CD14-positive monocyte (primary cell): Measurements from ENCODE around the gene TRIM9. TPM values are rescaled to one million over a fixed set of nuclear protein-coding genes. Genes with fewer than 3 reads are reported as not detected.
A peak's percentile ranks its signal among the peaks of the same experiment; 100 is the strongest.

ENCODE experiments used
- DNase-seq, 3 donors: peaks; one replicate each; pipeline ENCODE4 v3.0.0-alpha.2; 2011 to 2022
- H2AFZ ChIP-seq: 2 replicates; pipeline ENCODE4 v1.6.0; 2012; ENCODE audit warnings: mild to moderate bottlenecking, low read depth, low read length, inconsistent platforms; ENCODE audit not compliant: insufficient read depth, poor library complexity, severe bottlenecking
- H3K27ac ChIP-seq, 2 donors: 1 replicate in 1 of 2; 2 replicates in 1 of 2; pipeline ENCODE4 v1.5.1; 2012 to 2013; ENCODE audit warnings: low read length in 2 of 2, control low read depth in 1 of 2, inconsistent platforms in 1 of 2, low read depth in 1 of 2, mild to moderate bottlenecking in 1 of 2
- H3K27me3 ChIP-seq, 2 donors: one replicate each; pipeline versions ENCODE4 v1.6.0 to v1.6.1; 2011 to 2013; ENCODE audit warnings: low read length in 2 of 2; ENCODE audit not compliant: control insufficient read depth in 2 of 2, insufficient read depth in 2 of 2
- H3K36me3 ChIP-seq, 2 donors: replicated peaks in 1 of 2; 1 replicate in 1 of 2; 2 replicates in 1 of 2; pipeline versions ENCODE4 v1.5.1 to v1.6.1; 2012 to 2013; ENCODE audit warnings: low read length in 2 of 2, control low read depth in 1 of 2, inconsistent platforms in 1 of 2, mild to moderate bottlenecking in 1 of 2; ENCODE audit not compliant: insufficient read depth in 2 of 2, control insufficient read depth in 1 of 2
- H3K4me1 ChIP-seq, 2 donors: 1 replicate in 1 of 2; 2 replicates in 1 of 2; pipeline versions ENCODE4 v1.5.1 to v1.6.1; 2012 to 2013; ENCODE audit warnings: low read length in 2 of 2, control low read depth in 1 of 2, inconsistent platforms in 1 of 2, mild to moderate bottlenecking in 1 of 2, moderate library complexity in 1 of 2; ENCODE audit not compliant: insufficient read depth in 2 of 2, control insufficient read depth in 1 of 2
- H3K4me2 ChIP-seq: replicated peaks from 2 replicates; pipeline ENCODE3; 2012; ENCODE audit warnings: low read length, moderate library complexity, mild to moderate bottlenecking; ENCODE audit not compliant: poor library complexity, severe bottlenecking; ENCODE audit errors: extremely low read depth
- H3K4me3 ChIP-seq, 3 experiments: fragments of 200-600 bp in 1 of 3; sonication (generic) in 1 of 3; replicated peaks in 1 of 3; 1 replicate in 2 of 3; 2 replicates in 1 of 3; pipeline ENCODE4 v1.5.1; 2011 to 2013; ENCODE audit warnings: low read length in 3 of 3, mild to moderate bottlenecking in 3 of 3, control low read depth in 2 of 3, low read depth in 2 of 3, inconsistent platforms in 1 of 3, moderate library complexity in 1 of 3
- H3K79me2 ChIP-seq: 2 replicates; pipeline ENCODE4 v1.6.0; 2012; ENCODE audit warnings: mild to moderate bottlenecking, control low read depth, inconsistent platforms, low read length, moderate library complexity; ENCODE audit not compliant: insufficient read depth
- H3K9ac ChIP-seq: 2 replicates; pipeline ENCODE4 v1.6.0; 2017; ENCODE audit warnings: low read length, mild to moderate bottlenecking; ENCODE audit not compliant: insufficient read depth, poor library complexity, severe bottlenecking
- H3K9me3 ChIP-seq, 2 donors: replicated peaks in 1 of 2; 1 replicate in 1 of 2; 2 replicates in 1 of 2; pipeline versions ENCODE4 v1.5.1 to v1.6.1; 2012 to 2013; ENCODE audit warnings: low read length in 2 of 2, control low read depth in 1 of 2; ENCODE audit not compliant: control insufficient read depth in 1 of 2, insufficient read depth in 1 of 2
- H4K20me1 ChIP-seq: 2 replicates; pipeline ENCODE4 v1.6.0; 2012; ENCODE audit warnings: mild to moderate bottlenecking, low read length, control low read depth, moderate library complexity; ENCODE audit not compliant: insufficient read depth
- H3K27ac Mint-ChIP-seq, 7 donors: one replicate each; pipeline ENCODE4 v1.8.0; 2020; ENCODE audit warnings: mild to moderate bottlenecking in 7 of 7, mixed read lengths in 7 of 7, moderate library complexity in 6 of 7, inconsistent platforms in 2 of 7
- H3K27me3 Mint-ChIP-seq, 3 donors: one replicate each; pipeline ENCODE4 v1.8.0; 2021 to 2022; ENCODE audit warnings: low read depth in 3 of 3, mild to moderate bottlenecking in 3 of 3, mixed read lengths in 3 of 3, moderate library complexity in 3 of 3, inconsistent platforms in 1 of 3
- H3K36me3 Mint-ChIP-seq, 2 donors: one replicate each; pipeline ENCODE4 v1.8.0; 2020; ENCODE audit warnings: mixed read lengths in 2 of 2, inconsistent platforms in 1 of 2, mild to moderate bottlenecking in 1 of 2
- H3K4me1 Mint-ChIP-seq: one replicate; pipeline ENCODE4 v1.8.0; 2020; ENCODE audit warnings: mild to moderate bottlenecking, mixed read lengths
- H3K4me3 Mint-ChIP-seq, 2 donors: one replicate each; pipeline ENCODE4 v1.8.0; 2020; ENCODE audit warnings: mild to moderate bottlenecking in 2 of 2, mixed read lengths in 2 of 2, moderate library complexity in 1 of 2
- H3K9me3 Mint-ChIP-seq, 7 donors: one replicate each; pipeline ENCODE4 v1.8.0; 2020 to 2022; ENCODE audit warnings: mixed read lengths in 7 of 7, mild to moderate bottlenecking in 6 of 7, moderate library complexity in 6 of 7, inconsistent platforms in 2 of 7
- CTCF ChIP-seq: fragments of 200-600 bp; IDR thresholded peaks from one replicate; pipeline ENCODE4 v1.8.0; 2022; ENCODE audit warnings: antibody characterized with exemption, mild to moderate bottlenecking
- WGBS: methylation state at CpG from one replicate; pipeline ENCODE4 v1.1.5; 2013; ENCODE audit warnings: missing lambda C conversion rate; ENCODE audit not compliant: insufficient coverage; 5-methylcytosine and 5-hydroxymethylcytosine counted together
- intact Hi-C, 2 donors: fragments of 100-400 bp; cut with micrococcal nuclease; formaldehyde crosslinking; loops; one replicate each; pipeline versions ENCODE4 v1.15.0 to v1.15.1; 2023
- polyA plus RNA-seq, 3 donors: library from polyadenylated mRNA; depleted of rRNA in 1 of 3; unstranded in 2 of 3; stranded (reverse) in 1 of 3; fragments of 300-500 nt in 2 of 3; fragments of >200 nt in 1 of 3; fragmentation: Illumina TruSeq in 2 of 3; gene quantifications; 1 replicate in 2 of 3; 2 replicates in 1 of 3; pipeline ENCODE4 v1.2.3, GENCODE V29; 2012 to 2021

The TRIM9 gene
- polyA plus RNA-seq, 3 donors: 0.01 TPM; not detected in 2

DNA sequence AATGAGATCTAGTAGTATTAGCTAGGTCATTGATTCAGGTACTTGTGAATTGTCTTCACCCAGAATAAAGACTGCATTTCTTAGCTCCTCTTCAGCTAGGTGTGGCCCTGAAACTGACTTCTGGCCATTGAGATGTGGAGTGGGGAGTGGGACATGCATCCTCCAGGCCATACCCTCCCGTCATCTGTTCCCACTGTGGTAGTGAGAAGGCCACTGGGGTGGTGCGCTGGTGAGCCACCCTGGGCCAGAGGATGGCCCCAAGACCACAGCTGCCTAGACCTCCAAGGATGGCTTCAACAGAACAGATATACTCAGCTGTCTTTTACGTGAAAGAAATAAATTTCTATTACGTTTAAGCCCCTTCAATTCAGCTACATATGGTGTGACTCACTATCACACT is 36.5 kb downstream of the TRIM9 start:
- no peak overlapping the region for H3K4me3 Mint-ChIP-seq
- peak overlapping the region in 2 of 7 donors; percentile 16 to 20 for H3K27ac Mint-ChIP-seq
- Histone ChIP-seq H3K9me3 (no peaks in the 10 kb centered on the region), H2AFZ (no peak overlapping the region), H3K79me2 (no peaks in the 10 kb centered on the region), H3K4me3 (no peak overlapping the region), H3K4me2 (no peak overlapping the region), H4K20me1 (no peaks in the 10 kb centered on the region), H3K9ac (no peak overlapping the region), H3K36me3 (no peaks in the 10 kb centered on the region), H3K27me3 (no peaks in the 10 kb centered on the region), H3K4me1 (no peaks in the 10 kb centered on the region), H3K27ac (no peak overlapping the region)
- TF ChIP-seq CTCF: no peak
- H3K4me1 Mint-ChIP-seq: no peaks in the 10 kb centered on the region
- 94% methylated on average over 2 of the region's 4 CpGs for WGBS
- H3K36me3 Mint-ChIP-seq: no peaks in the 10 kb centered on the region
- DNase-seq: no peak
- peaks cover 4 to 9% (median 6%) of the 10 kb centered on the region in 7 donors for H3K9me3 Mint-ChIP-seq
- intact Hi-C loops: no loop called here
- H3K27me3 Mint-ChIP-seq: peaks cover 0 to 2% (median 0%) of the 10 kb centered on the region in 3 donors

GRCh38 chr14:51056421-51056820 is 38.5 kb downstream of the TRIM9 start:
- no peak for DNase-seq
- H3K36me3 ChIP-seq: no peaks in the 10 kb centered on the region
- no peaks in the 10 kb centered on the region for H4K20me1 ChIP-seq
- peaks cover 0 to 3% (median 2%) of the 10 kb centered on the region in 3 donors for H3K27me3 Mint-ChIP-seq
- no peak overlapping the region for H3K4me3 ChIP-seq
- no peaks in the 10 kb centered on the region for H3K27me3 ChIP-seq
- no peak overlapping the region for H3K4me3 Mint-ChIP-seq
- H3K27ac ChIP-seq: no peak overlapping the region
- H3K4me1 Mint-ChIP-seq: no peaks in the 10 kb centered on the region
- no peak overlapping the region for H3K4me2 ChIP-seq
- no peak overlapping the region for H2AFZ ChIP-seq
- no peak for TF ChIP-seq CTCF
- peaks cover 0 to 6% (median 0%) of the 10 kb centered on the region in 7 donors for H3K9me3 Mint-ChIP-seq
- no peak overlapping the region for H3K9ac ChIP-seq
- H3K36me3 Mint-ChIP-seq: no peaks in the 10 kb centered on the region
- no peak overlapping the region for H3K27ac Mint-ChIP-seq
- H3K79me2 ChIP-seq: no peaks in the 10 kb centered on the region
- H3K4me1 ChIP-seq: no peaks in the 10 kb centered on the region
- H3K9me3 ChIP-seq: no peaks in the 10 kb centered on the region
- intact Hi-C loops: no loop called here
